ENCODE data around the gene ADTRP. TPM values are rescaled to one million over a fixed set of nuclear protein-coding genes. Genes with fewer than 3 reads are reported as not detected.
"Not testable (repeated sequence)": the region's sequence is repeated elsewhere in the genome, so short reads cannot be mapped to it uniquely, and the experiment has no call there.

The ADTRP gene
- total and polyA plus RNA-seq, 7 experiments from 2014 or later: 3.1 to 109 (median 44.3) TPM

- Histone ChIP-seq H3K4me3 (ENCODE audit: low read length) (no peak overlapping the region), H3K27me3 (ENCODE audit: control insufficient read depth in 2 of 2, insufficient read depth in 2 of 2, low read length in 2 of 2) (no peaks in the 10 kb centered on the region), H3K36me3 (ENCODE audit: control insufficient read depth in 2 of 3, insufficient read depth in 3 of 3, low read length in 3 of 3) (no peaks in the 10 kb centered on the region), H3K9me3 (ENCODE audit: control insufficient read depth in 2 of 3, low read length in 3 of 3) (peaks cover 0 to 4% (median 0%) of the 10 kb centered on the region in 3 experiments), H3K27ac (ENCODE audit: low read depth, low read length) (no peak overlapping the region), H3K4me1 (ENCODE audit: control insufficient read depth in 2 of 2, insufficient read depth in 2 of 2, low read length in 2 of 2) (no peaks in the 10 kb centered on the region)
- peaks cover 0 to 2% (median 0%) of the 10 kb centered on the region in 7 donors for H3K4me1 Mint-ChIP-seq
- ChIA-PET CTCF (no interaction called here), POLR2A (no interaction called here)
- H3K9me3 Mint-ChIP-seq: peaks cover 0 to 22% (median 9%) of the 10 kb centered on the region in 11 donors
- DNase-seq (no peak), ATAC-seq (no peak)
- H3K4me3 Mint-ChIP-seq: no peak overlapping the region
- H3K27ac Mint-ChIP-seq: no peak overlapping the region
- H3K36me3 Mint-ChIP-seq: peaks cover 3 to 10% (median 4%) of the 10 kb centered on the region in 5 donors
- H3K27me3 Mint-ChIP-seq: peaks cover 0 to 8% (median 4%) of the 10 kb centered on the region in 5 donors
- intact Hi-C loops (cut with micrococcal nuclease): no loop called here
Measured at GRCh38 chr6:11684901-11685480, 93.6 kb downstream of the ADTRP start.

GRCh38 chr6:11683871-11684270 lies 94.7 kb downstream of the ADTRP start:
- Mint-ChIP-seq H3K9me3 (peaks cover 0 to 27% (median 12%) of the 10 kb centered on the region in 11 donors), H3K4me3 (no peak overlapping the region), H3K36me3 (peaks cover 3 to 10% (median 4%) of the 10 kb centered on the region in 5 donors), H3K4me1 (peaks cover 0 to 2% (median 0%) of the 10 kb centered on the region in 7 donors), H3K27me3 (peaks cover 0 to 8% (median 3%) of the 10 kb centered on the region in 5 donors), H3K27ac (no peak overlapping the region)
- ATAC-seq (no peak), DNase-seq (no peak)
- no peaks in the 10 kb centered on the region for H3K4me1 ChIP-seq (ENCODE audit: control insufficient read depth in 2 of 2, insufficient read depth in 2 of 2, low read length in 2 of 2)
- H3K27ac ChIP-seq (ENCODE audit: low read depth, low read length): no peak overlapping the region
- H3K4me3 ChIP-seq (ENCODE audit: low read length): no peak overlapping the region
- intact Hi-C loops (cut with micrococcal nuclease): no loop called here
- H3K36me3 ChIP-seq (ENCODE audit: control insufficient read depth in 2 of 3, insufficient read depth in 3 of 3, low read length in 3 of 3): no peaks in the 10 kb centered on the region
- CTCF ChIA-PET: interaction anchor here (0.8 kb wide), 1 partner anchor 11 kb away, joined by 3 read pairs; no protein-coding TSS in a partner anchor
- H3K27me3 ChIP-seq (ENCODE audit: control insufficient read depth in 2 of 2, insufficient read depth in 2 of 2, low read length in 2 of 2): no peaks in the 10 kb centered on the region
- POLR2A ChIA-PET: no interaction called here
- peaks cover 0 to 4% (median 0%) of the 10 kb centered on the region in 3 experiments for H3K9me3 ChIP-seq (ENCODE audit: control insufficient read depth in 2 of 3, low read length in 3 of 3)

- Histone ChIP-seq H3K27ac (ENCODE audit: low read depth, low read length) (no peak overlapping the region), H3K4me1 (ENCODE audit: control insufficient read depth in 2 of 2, insufficient read depth in 2 of 2, low read length in 2 of 2) (no peaks in the 10 kb centered on the region), H3K36me3 (ENCODE audit: control insufficient read depth in 2 of 3, insufficient read depth in 3 of 3, low read length in 3 of 3) (no peaks in the 10 kb centered on the region), H3K27me3 (ENCODE audit: control insufficient read depth in 2 of 2, insufficient read depth in 2 of 2, low read length in 2 of 2) (no peaks in the 10 kb centered on the region), H3K4me3 (ENCODE audit: low read length) (no peak overlapping the region), H3K9me3 (ENCODE audit: control insufficient read depth in 2 of 3, low read length in 3 of 3) (peaks cover 0 to 4% (median 0%) of the 10 kb centered on the region in 3 experiments)
- Mint-ChIP-seq H3K27ac (no peak overlapping the region), H3K4me1 (peaks cover 0 to 2% (median 0%) of the 10 kb centered on the region in 7 donors), H3K36me3 (peaks cover 3 to 10% (median 4%) of the 10 kb centered on the region in 5 donors), H3K9me3 (peaks cover 0 to 27% (median 12%) of the 10 kb centered on the region in 11 donors), H3K4me3 (no peak overlapping the region), H3K27me3 (peaks cover 0 to 8% (median 0%) of the 10 kb centered on the region in 5 donors)
- CTCF ChIA-PET: no interaction called here
- POLR2A ChIA-PET: no interaction called here
- intact Hi-C loops (cut with micrococcal nuclease): no loop called here
- DNase-seq: no peak
- no peak for ATAC-seq
Measured at GRCh38 chr6:11682561-11682975, 96.0 kb downstream of the ADTRP start.

- Histone ChIP-seq H3K4me3 (ENCODE audit: low read length) (no peak overlapping the region), H3K4me1 (ENCODE audit: control insufficient read depth in 2 of 2, insufficient read depth in 2 of 2, low read length in 2 of 2) (no peaks in the 10 kb centered on the region), H3K36me3 (ENCODE audit: control insufficient read depth in 2 of 3, insufficient read depth in 3 of 3, low read length in 3 of 3) (no peaks in the 10 kb centered on the region), H3K27ac (ENCODE audit: low read depth, low read length) (no peak overlapping the region), H3K9me3 (ENCODE audit: control insufficient read depth in 2 of 3, low read length in 3 of 3) (peaks cover 0 to 4% (median 0%) of the 10 kb centered on the region in 3 experiments), H3K27me3 (ENCODE audit: control insufficient read depth in 2 of 2, insufficient read depth in 2 of 2, low read length in 2 of 2) (no peaks in the 10 kb centered on the region)
- no peak overlapping the region for H3K27ac Mint-ChIP-seq
- ChIA-PET POLR2A (no interaction called here), CTCF (no interaction called here)
- H3K36me3 Mint-ChIP-seq: peaks cover 3 to 10% (median 4%) of the 10 kb centered on the region in 5 donors
- no peak overlapping the region for H3K4me3 Mint-ChIP-seq
- peaks cover 0 to 27% (median 12%) of the 10 kb centered on the region in 11 donors for H3K9me3 Mint-ChIP-seq
- peaks cover 0 to 8% (median 0%) of the 10 kb centered on the region in 5 donors for H3K27me3 Mint-ChIP-seq
- intact Hi-C loops (cut with micrococcal nuclease): no loop called here
- peaks cover 0 to 2% (median 0%) of the 10 kb centered on the region in 7 donors for H3K4me1 Mint-ChIP-seq
- DNase-seq (no peak), ATAC-seq (no peak)
Measured at GRCh38 chr6:11681770-11682169, 96.8 kb downstream of the ADTRP start.

- ATAC-seq (no peak), DNase-seq (no peak)
- peaks cover 0 to 2% (median 0%) of the 10 kb centered on the region in 7 donors for H3K4me1 Mint-ChIP-seq
- peaks cover 0 to 4% (median 0%) of the 10 kb centered on the region in 3 experiments for H3K9me3 ChIP-seq (ENCODE audit: control insufficient read depth in 2 of 3, low read length in 3 of 3)
- no peaks in the 10 kb centered on the region for H3K36me3 ChIP-seq (ENCODE audit: control insufficient read depth in 2 of 3, insufficient read depth in 3 of 3, low read length in 3 of 3)
- ChIA-PET POLR2A (no interaction called here), CTCF (no interaction called here)
- no peak overlapping the region for H3K27ac Mint-ChIP-seq
- intact Hi-C loops (cut with micrococcal nuclease): no loop called here
- H3K36me3 Mint-ChIP-seq: peaks cover 3 to 10% (median 4%) of the 10 kb centered on the region in 5 donors
- H3K27me3 Mint-ChIP-seq: peaks cover 0 to 8% (median 0%) of the 10 kb centered on the region in 5 donors
- H3K4me3 ChIP-seq (ENCODE audit: low read length): no peak overlapping the region
- H3K4me3 Mint-ChIP-seq: no peak overlapping the region
- no peaks in the 10 kb centered on the region for H3K4me1 ChIP-seq (ENCODE audit: control insufficient read depth in 2 of 2, insufficient read depth in 2 of 2, low read length in 2 of 2)
- no peak overlapping the region for H3K27ac ChIP-seq (ENCODE audit: low read depth, low read length)
- H3K27me3 ChIP-seq (ENCODE audit: control insufficient read depth in 2 of 2, insufficient read depth in 2 of 2, low read length in 2 of 2): no peaks in the 10 kb centered on the region
- H3K9me3 Mint-ChIP-seq: peaks cover 0 to 27% (median 12%) of the 10 kb centered on the region in 11 donors
Measured at GRCh38 chr6:11681357-11681756, 97.2 kb downstream of the ADTRP start.

- H3K27ac ChIP-seq (ENCODE audit: low read depth, low read length); CTCF ChIA-PET; H3K27me3 Mint-ChIP-seq; ATAC-seq; H3K36me3 ChIP-seq (ENCODE audit: control insufficient read depth in 2 of 3, insufficient read depth in 3 of 3, low read length in 3 of 3); H3K4me1 ChIP-seq (ENCODE audit: control insufficient read depth in 2 of 2, insufficient read depth in 2 of 2, low read length in 2 of 2); H3K9me3 ChIP-seq (ENCODE audit: control insufficient read depth in 2 of 3, low read length in 3 of 3); H3K27ac Mint-ChIP-seq; H3K4me3 ChIP-seq (ENCODE audit: low read length); POLR2A ChIA-PET; DNase-seq; H3K4me1 Mint-ChIP-seq; H3K27me3 ChIP-seq (ENCODE audit: control insufficient read depth in 2 of 2, insufficient read depth in 2 of 2, low read length in 2 of 2); intact Hi-C loops (cut with micrococcal nuclease); H3K4me3 Mint-ChIP-seq: not testable (repeated sequence)
- H3K36me3 Mint-ChIP-seq: peaks cover 3 to 10% (median 4%) of the 10 kb centered on the region in 5 donors
- H3K9me3 Mint-ChIP-seq: peaks cover 0 to 27% (median 12%) of the 10 kb centered on the region in 11 donors
Measured at GRCh38 chr6:11680479-11680878, 98.1 kb downstream of the ADTRP start.

GRCh38 chr6:11679099-11679498 lies 99.5 kb downstream of the ADTRP start:
- Mint-ChIP-seq H3K27ac (no peak overlapping the region), H3K4me1 (peaks cover 0 to 4% (median 0%) of the 10 kb centered on the region in 7 donors), H3K4me3 (no peak overlapping the region), H3K36me3 (peaks cover 3 to 10% (median 4%) of the 10 kb centered on the region in 5 donors), H3K27me3 (peaks cover 0 to 5% (median 2%) of the 10 kb centered on the region in 5 donors), H3K9me3 (peaks cover 0 to 27% (median 12%) of the 10 kb centered on the region in 11 donors)
- H3K4me1 ChIP-seq (ENCODE audit: control insufficient read depth in 2 of 2, insufficient read depth in 2 of 2, low read length in 2 of 2): no peaks in the 10 kb centered on the region
- ATAC-seq: no peak
- no peak overlapping the region for H3K4me3 ChIP-seq (ENCODE audit: low read length)
- peaks cover 0 to 4% (median 0%) of the 10 kb centered on the region in 3 experiments for H3K9me3 ChIP-seq (ENCODE audit: control insufficient read depth in 2 of 3, low read length in 3 of 3)
- POLR2A ChIA-PET: no interaction called here
- no peak overlapping the region for H3K27ac ChIP-seq (ENCODE audit: low read depth, low read length)
- H3K27me3 ChIP-seq (ENCODE audit: control insufficient read depth in 2 of 2, insufficient read depth in 2 of 2, low read length in 2 of 2): no peaks in the 10 kb centered on the region
- no peaks in the 10 kb centered on the region for H3K36me3 ChIP-seq (ENCODE audit: control insufficient read depth in 2 of 3, insufficient read depth in 3 of 3, low read length in 3 of 3)
- no peak for DNase-seq
- CTCF ChIA-PET: no interaction called here
- intact Hi-C loops (cut with micrococcal nuclease): no loop called here

All from naive thymus-derived CD4-positive, alpha-beta T cell (primary cell).